Parathyroid adenoma (tissue), 2 donors: ENCODE data around the gene MTHFSD.

Source experiments
- H2AFZ ChIP-seq: fragments of 300-600 bp; sonication (generic); one replicate; pipeline ENCODE4 v1.7.0; 2017; ENCODE audit warnings: antibody characterized with exemption, mild to moderate bottlenecking
- H3K27ac ChIP-seq: fragments of 300-600 bp; sonication (generic); one replicate; pipeline ENCODE4 v1.7.0; 2017
- H3K27me3 ChIP-seq: fragments of 300-600 bp; sonication (generic); one replicate; pipeline ENCODE4 v1.7.0; 2017; ENCODE audit warnings: low read length; ENCODE audit not compliant: control insufficient read depth, insufficient read depth
- H3K36me3 ChIP-seq: fragments of 300-600 bp; sonication (generic); one replicate; pipeline ENCODE4 v1.7.0; 2017; ENCODE audit warnings: low read length; ENCODE audit not compliant: control insufficient read depth, insufficient read depth
- H3K4me1 ChIP-seq: fragments of 300-600 bp; sonication (generic); one replicate; pipeline ENCODE4 v1.7.0; 2017; ENCODE audit warnings: control low read depth
- H3K4me2 ChIP-seq: fragments of 300-600 bp; sonication (generic); one replicate; pipeline ENCODE4 v1.7.0; 2017; ENCODE audit warnings: low read length
- H3K4me3 ChIP-seq: fragments of 300-600 bp; sonication (generic); one replicate; pipeline ENCODE4 v1.7.0; 2017; ENCODE audit warnings: low read depth, low read length
- H3K79me2 ChIP-seq: fragments of 300-600 bp; sonication (generic); one replicate; pipeline ENCODE4 v1.7.0; 2017; ENCODE audit warnings: control low read depth
- H3K9ac ChIP-seq: fragments of 300-600 bp; sonication (generic); one replicate; pipeline ENCODE4 v1.7.0; 2017; ENCODE audit warnings: mild to moderate bottlenecking
- H3K9me3 ChIP-seq: fragments of 300-600 bp; sonication (generic); one replicate; pipeline ENCODE4 v1.7.0; 2017; ENCODE audit warnings: low read length; ENCODE audit not compliant: control insufficient read depth
- TF ChIP-seq, protein P1 (sequence below): fragments of 300-600 bp; sonication (generic); IDR thresholded peaks from one replicate; pipeline ENCODE4 v1.7.0; 2017; ENCODE audit warnings: antibody characterized with exemption, mild to moderate bottlenecking
- donor health status: primary hyperparathyroidism.

MTHFSD gene

DNA sequence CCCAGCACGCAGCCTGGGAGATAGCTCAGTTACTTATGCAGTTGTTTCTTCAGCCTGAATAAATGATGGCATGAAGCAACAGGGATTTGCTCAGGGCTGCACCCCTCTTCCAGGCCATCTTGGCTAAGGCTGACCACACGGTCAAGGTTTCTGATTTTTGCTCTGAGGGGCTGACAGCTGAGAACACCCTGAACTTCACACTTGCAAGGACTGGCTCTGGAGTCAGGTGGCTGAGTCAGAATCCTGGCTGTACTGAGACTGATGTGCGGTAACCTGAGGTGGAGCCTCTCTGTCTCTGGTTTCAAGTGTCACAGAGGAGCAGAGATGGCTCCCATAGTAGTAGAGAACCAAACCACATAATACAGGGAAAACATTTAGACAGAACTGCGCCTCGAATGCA lies 4.8 kb downstream of the MTHFSD start:
- H3K9me3 ChIP-seq, result no peaks in the 10 kb centered on the region
- H3K4me1 ChIP-seq, result no peaks in the 10 kb centered on the region
- H3K27ac ChIP-seq, result no peak overlapping the region
- no peaks in the 10 kb centered on the region for H3K36me3 ChIP-seq
- no peak overlapping the region for H3K4me2 ChIP-seq
- TF ChIP-seq, protein P1, sequence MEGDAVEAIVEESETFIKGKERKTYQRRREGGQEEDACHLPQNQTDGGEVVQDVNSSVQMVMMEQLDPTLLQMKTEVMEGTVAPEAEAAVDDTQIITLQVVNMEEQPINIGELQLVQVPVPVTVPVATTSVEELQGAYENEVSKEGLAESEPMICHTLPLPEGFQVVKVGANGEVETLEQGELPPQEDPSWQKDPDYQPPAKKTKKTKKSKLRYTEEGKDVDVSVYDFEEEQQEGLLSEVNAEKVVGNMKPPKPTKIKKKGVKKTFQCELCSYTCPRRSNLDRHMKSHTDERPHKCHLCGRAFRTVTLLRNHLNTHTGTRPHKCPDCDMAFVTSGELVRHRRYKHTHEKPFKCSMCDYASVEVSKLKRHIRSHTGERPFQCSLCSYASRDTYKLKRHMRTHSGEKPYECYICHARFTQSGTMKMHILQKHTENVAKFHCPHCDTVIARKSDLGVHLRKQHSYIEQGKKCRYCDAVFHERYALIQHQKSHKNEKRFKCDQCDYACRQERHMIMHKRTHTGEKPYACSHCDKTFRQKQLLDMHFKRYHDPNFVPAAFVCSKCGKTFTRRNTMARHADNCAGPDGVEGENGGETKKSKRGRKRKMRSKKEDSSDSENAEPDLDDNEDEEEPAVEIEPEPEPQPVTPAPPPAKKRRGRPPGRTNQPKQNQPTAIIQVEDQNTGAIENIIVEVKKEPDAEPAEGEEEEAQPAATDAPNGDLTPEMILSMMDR, result no peak
- H3K79me2 ChIP-seq, result no peaks in the 10 kb centered on the region
- no peak overlapping the region for H3K4me3 ChIP-seq
- no peak overlapping the region for H2AFZ ChIP-seq
- no peak overlapping the region for H3K9ac ChIP-seq
- H3K27me3 ChIP-seq, result no peaks in the 10 kb centered on the region

DNA sequence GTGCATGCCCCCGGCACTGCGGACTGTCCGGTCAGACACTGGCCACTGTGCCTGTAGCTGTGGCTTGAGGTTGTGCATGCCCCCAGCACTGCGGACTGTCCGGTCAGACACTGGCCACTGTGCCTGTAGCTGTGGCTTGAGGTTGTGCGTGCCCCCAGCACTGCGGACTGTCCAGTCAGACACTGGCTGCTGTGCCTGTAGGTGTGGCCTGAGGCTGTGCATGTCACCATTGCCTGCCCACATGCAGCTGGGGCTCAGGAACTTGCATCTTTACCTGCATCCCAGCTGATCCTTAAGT lies 5.2 kb downstream of the MTHFSD start:
- no peak overlapping the region for H3K27ac ChIP-seq
- H2AFZ ChIP-seq, result no peak overlapping the region
- no peak overlapping the region for H3K4me3 ChIP-seq
- H3K27me3 ChIP-seq, result no peaks in the 10 kb centered on the region
- TF ChIP-seq, protein P1, result no peak
- H3K4me2 ChIP-seq, result no peak overlapping the region
- no peaks in the 10 kb centered on the region for H3K79me2 ChIP-seq
- H3K9ac ChIP-seq, result no peak overlapping the region
- H3K4me1 ChIP-seq, result no peaks in the 10 kb centered on the region
- H3K36me3 ChIP-seq, result no peaks in the 10 kb centered on the region
- no peaks in the 10 kb centered on the region for H3K9me3 ChIP-seq

DNA sequence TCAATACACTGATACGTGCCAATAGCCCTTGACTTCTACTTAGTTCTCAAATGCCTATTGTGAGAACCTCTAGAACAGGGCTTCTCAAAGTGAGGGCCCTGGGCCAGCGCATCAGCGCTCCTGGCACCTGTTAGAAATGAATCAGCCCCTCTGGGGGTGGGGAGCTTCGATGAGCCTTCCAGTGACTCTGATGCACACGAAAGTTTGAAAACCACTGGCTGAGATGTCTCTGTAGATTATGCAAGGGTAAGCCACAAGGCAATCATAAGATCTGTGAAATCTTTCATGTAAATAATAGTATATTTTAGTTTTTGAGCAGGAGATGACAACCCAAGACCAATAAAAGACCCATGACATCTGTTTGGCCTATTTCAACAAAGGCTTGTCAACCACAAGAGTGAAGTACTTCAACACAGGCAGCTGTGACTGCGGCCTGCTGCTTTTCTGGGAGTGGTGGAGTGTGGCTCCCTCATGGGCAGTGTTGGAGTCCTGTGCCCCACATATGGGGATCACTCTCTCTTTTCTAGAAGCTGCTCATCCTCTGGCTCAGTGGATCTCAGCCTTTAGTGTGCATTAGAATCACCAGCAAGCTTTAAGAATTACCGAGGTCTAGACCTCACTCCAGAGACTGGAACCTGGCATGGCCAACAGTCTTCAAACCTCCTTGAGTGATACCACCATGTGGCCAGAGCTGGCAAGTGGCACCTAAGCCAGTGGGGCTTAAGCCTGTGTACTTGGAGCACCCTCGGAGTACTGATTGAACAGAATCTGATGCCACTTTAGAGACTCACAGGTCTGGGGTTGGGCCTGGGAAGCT lies 5.8 kb downstream of the MTHFSD start:
- no peaks in the 10 kb centered on the region for H3K27me3 ChIP-seq
- H3K36me3 ChIP-seq, result no peaks in the 10 kb centered on the region
- no peak overlapping the region for H2AFZ ChIP-seq
- no peak overlapping the region for H3K27ac ChIP-seq
- no peak overlapping the region for H3K4me2 ChIP-seq
- H3K9ac ChIP-seq, result no peak overlapping the region
- H3K79me2 ChIP-seq, result no peaks in the 10 kb centered on the region
- no peaks in the 10 kb centered on the region for H3K4me1 ChIP-seq
- H3K9me3 ChIP-seq, result no peaks in the 10 kb centered on the region
- TF ChIP-seq, protein P1, result no peak
- no peak overlapping the region for H3K4me3 ChIP-seq

DNA sequence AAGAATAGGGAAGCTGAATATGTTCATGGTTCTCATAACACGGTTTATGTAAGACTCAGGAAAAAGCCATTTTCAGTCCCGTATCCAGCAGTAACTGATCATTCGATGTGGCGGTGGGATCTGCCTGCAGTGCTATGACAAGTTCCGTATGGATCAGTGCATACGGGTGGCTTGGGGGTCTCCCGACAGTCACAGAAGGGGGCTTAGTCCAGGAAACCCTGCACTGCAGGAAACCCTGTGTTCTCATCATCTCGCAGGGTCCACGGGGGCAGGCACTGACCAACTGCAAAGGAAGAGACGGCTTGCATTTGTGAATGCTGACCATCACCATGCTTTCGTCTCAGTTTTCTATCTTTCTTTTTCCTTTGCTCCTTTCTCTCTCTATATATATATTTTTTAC lies 7.7 kb downstream of the MTHFSD start:
- TF ChIP-seq, protein P1, result no peak
- no peaks in the 10 kb centered on the region for H3K27me3 ChIP-seq

DNA sequence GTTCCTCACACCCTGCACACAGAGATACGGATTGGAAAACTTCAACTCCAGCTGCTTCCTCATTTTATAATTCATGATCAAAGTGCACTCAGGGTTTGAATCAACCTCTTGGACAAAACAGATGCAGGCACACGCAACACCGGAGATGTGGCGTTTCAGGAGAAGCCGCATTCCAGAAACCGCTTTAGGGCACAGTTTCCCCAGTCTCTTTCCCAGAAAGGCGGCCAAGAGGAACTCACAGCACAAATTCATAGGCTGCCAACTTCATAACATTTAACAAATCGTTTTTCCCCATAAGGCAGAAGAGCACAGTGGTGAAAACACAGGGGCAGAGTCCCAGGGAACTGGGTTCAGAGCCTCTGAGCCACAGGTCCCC lies 8.4 kb downstream of the MTHFSD start:
- H3K79me2 ChIP-seq, result peaks cover 2% of the 10 kb centered on the region
- no peaks in the 10 kb centered on the region for H3K9me3 ChIP-seq
- no peak overlapping the region for H3K4me2 ChIP-seq
- H3K4me1 ChIP-seq, result no peaks in the 10 kb centered on the region
- H3K27ac ChIP-seq, result no peak overlapping the region
- H3K9ac ChIP-seq, result no peak overlapping the region
- H3K4me3 ChIP-seq, result no peak overlapping the region
- TF ChIP-seq, protein P1, result no peak
- no peak overlapping the region for H2AFZ ChIP-seq
- H3K27me3 ChIP-seq, result no peaks in the 10 kb centered on the region
- H3K36me3 ChIP-seq, result no peaks in the 10 kb centered on the region

More for the DNA sequence above, 7.7 kb downstream of the MTHFSD start:
- Histone ChIP-seq H3K4me2 (no peak overlapping the region), H3K9me3 (no peaks in the 10 kb centered on the region), H3K36me3 (no peaks in the 10 kb centered on the region), H3K4me1 (no peaks in the 10 kb centered on the region), H3K4me3 (no peak overlapping the region), H3K79me2 (peaks cover 2% of the 10 kb centered on the region), H2AFZ (no peak overlapping the region), H3K9ac (no peak overlapping the region), H3K27ac (no peak overlapping the region)
